WTC11 (cell line): ENCODE measurements around the gene MYRF. TPM values are rescaled to one million over a fixed set of nuclear protein-coding genes. Genes with fewer than 3 reads are reported as not detected.

Experiments
- ATAC-seq: fragments of 200-7000 bp; cut with Tn5 transposase; 2 replicates; pipeline ENCODE4 v1.10.0; 2021; ENCODE audit warnings: mild to moderate bottlenecking, moderate library complexity
- CTCF ChIA-PET: fragments of 300-600 bp; sonication (Branson Sonifier 250); formaldehyde crosslinking; loops from one replicate; lab custom pipeline; 2021; ENCODE audit warnings: antibody characterized with exemption; lab: Charles Lee
- POLR2A ChIA-PET: fragments of 350-600 bp; sonication (Branson Sonifier 250); formaldehyde crosslinking; loops from one replicate; lab custom pipeline; 2021; ENCODE audit warnings: antibody characterized with exemption; lab: Charles Lee
- DNase-seq: peaks from one replicate; pipeline ENCODE4 v3.0.0; 2021; ENCODE audit warnings: low spot score
- H3K27ac Mint-ChIP-seq: 2 replicates; pipeline ENCODE4 v1.8.0; 2021; ENCODE audit warnings: mixed read lengths
- H3K27me3 Mint-ChIP-seq: 2 replicates; pipeline ENCODE4 v1.8.0; 2021; ENCODE audit warnings: low read depth, mild to moderate bottlenecking, moderate library complexity, mixed read lengths
- H3K36me3 Mint-ChIP-seq: 2 replicates; pipeline ENCODE4 v1.8.0; 2021; ENCODE audit warnings: mixed read lengths
- H3K4me1 Mint-ChIP-seq: 2 replicates; pipeline ENCODE4 v1.8.0; 2022; ENCODE audit warnings: mixed read lengths
- H3K4me3 Mint-ChIP-seq: 2 replicates; pipeline ENCODE4 v1.8.0; 2021; ENCODE audit warnings: mild to moderate bottlenecking, moderate library complexity, mixed read lengths
- H3K9me3 Mint-ChIP-seq: 2 replicates; pipeline ENCODE4 v1.8.0; 2021; ENCODE audit warnings: mixed read lengths
- ELF4 ChIP-seq: sonication (generic); formaldehyde crosslinking; IDR thresholded peaks from 2 replicates; pipeline ENCODE4 v1.8.1; 2022; ENCODE audit warnings: low read depth, mild to moderate bottlenecking, moderate library complexity, missing genetic modification reagents
- EMX1 ChIP-seq: fragments of 250-450 bp; sonication (Bioruptor Pico); IDR thresholded peaks from 2 replicates; pipeline ENCODE4 v1.8.0; 2021; ENCODE audit warnings: mild to moderate bottlenecking
- FOXJ3 ChIP-seq: sonication (generic); formaldehyde crosslinking; IDR thresholded peaks from 2 replicates; pipeline ENCODE4 v1.9.0; 2021; ENCODE audit warnings: missing genetic modification reagents, mild to moderate bottlenecking, borderline replicate concordance
- NFE2L1 ChIP-seq: sonication (generic); formaldehyde crosslinking; IDR thresholded peaks from 2 replicates; pipeline ENCODE4 v1.8.1; 2023; ENCODE audit warnings: missing genetic modification reagents
- OVOL2 ChIP-seq: fragments of 250-450 bp; sonication (Bioruptor Pico); IDR thresholded peaks from 2 replicates; pipeline ENCODE4 v1.9.0; 2021; ENCODE audit warnings: mild to moderate bottlenecking, borderline replicate concordance
- RELA ChIP-seq: sonication (generic); formaldehyde crosslinking; IDR thresholded peaks from 2 replicates; pipeline ENCODE4 v1.8.1; 2022; ENCODE audit warnings: missing genetic modification reagents, mild to moderate bottlenecking, borderline replicate concordance
- RORB ChIP-seq: fragments of 250-450 bp; sonication (Bioruptor Pico); IDR thresholded peaks from 2 replicates; pipeline ENCODE4 v1.9.0; 2021; ENCODE audit warnings: mild to moderate bottlenecking
- TEAD1 ChIP-seq: sonication (generic); formaldehyde crosslinking; IDR thresholded peaks from 2 replicates; pipeline ENCODE4 v1.8.0; 2022; ENCODE audit warnings: mild to moderate bottlenecking, missing genetic modification reagents
- TEAD4 ChIP-seq: sonication (generic); formaldehyde crosslinking; IDR thresholded peaks from 2 replicates; pipeline ENCODE4 v1.8.0; 2022; ENCODE audit warnings: mild to moderate bottlenecking, missing genetic modification reagents
- ZNF396 ChIP-seq: fragments of 250-450 bp; sonication (Bioruptor Pico); IDR thresholded peaks from 2 replicates; pipeline ENCODE4 v1.8.0; 2021; ENCODE audit warnings: mild to moderate bottlenecking, moderate library complexity, borderline replicate concordance
- ZNF416 ChIP-seq: fragments of 250-450 bp; sonication (Bioruptor Pico); IDR thresholded peaks from 2 replicates; pipeline ENCODE4 v1.9.0; 2021; ENCODE audit warnings: mild to moderate bottlenecking, inconsistent platforms
- total RNA-seq: library from RNA; stranded (reverse); gene quantifications from 3 replicates; pipeline ENCODE4 v1.2.3, GENCODE V29; 2021
- TF ChIP-seq, protein P1 (sequence below): fragments of 250-450 bp; sonication (Bioruptor Pico); IDR thresholded peaks from 2 replicates; pipeline ENCODE4 v1.9.0; 2021; ENCODE audit warnings: mild to moderate bottlenecking
- TF ChIP-seq, protein P2 (sequence below): sonication (generic); formaldehyde crosslinking; IDR thresholded peaks from 2 replicates; pipeline ENCODE4 v1.8.1; 2023; ENCODE audit warnings: mild to moderate bottlenecking, missing genetic modification reagents, moderate library complexity
- TF ChIP-seq, protein P3 (sequence below): sonication (generic); formaldehyde crosslinking; conservative IDR thresholded peaks from 2 replicates; pipeline ENCODE4 v1.8.1; 2023; ENCODE audit warnings: mild to moderate bottlenecking, low read depth, missing genetic modification reagents, moderate library complexity
- TF ChIP-seq, protein P4 (sequence below): sonication (generic); formaldehyde crosslinking; IDR thresholded peaks from 2 replicates; pipeline ENCODE4 v1.8.1; 2022; ENCODE audit warnings: mild to moderate bottlenecking, moderate library complexity, missing genetic modification reagents
- TF ChIP-seq, protein P5 (sequence below): sonication (generic); formaldehyde crosslinking; IDR thresholded peaks from 2 replicates; pipeline ENCODE4 v1.8.1; 2022; ENCODE audit warnings: low read depth, missing genetic modification reagents, borderline replicate concordance
- TF ChIP-seq, protein P6 (sequence below): fragments of 250-450 bp; sonication (Bioruptor Pico); IDR thresholded peaks from 2 replicates; pipeline ENCODE4 v1.9.0; 2021; ENCODE audit warnings: mild to moderate bottlenecking
- TF ChIP-seq, protein P7 (sequence below): sonication (generic); formaldehyde crosslinking; IDR thresholded peaks from 2 replicates; pipeline ENCODE4 v1.8.1; 2022; ENCODE audit warnings: low read depth, mild to moderate bottlenecking, moderate library complexity, missing genetic modification reagents, borderline replicate concordance

The MYRF gene
- total RNA-seq, 1 experiment from 2014 or later, result 5.9 TPM

DNA sequence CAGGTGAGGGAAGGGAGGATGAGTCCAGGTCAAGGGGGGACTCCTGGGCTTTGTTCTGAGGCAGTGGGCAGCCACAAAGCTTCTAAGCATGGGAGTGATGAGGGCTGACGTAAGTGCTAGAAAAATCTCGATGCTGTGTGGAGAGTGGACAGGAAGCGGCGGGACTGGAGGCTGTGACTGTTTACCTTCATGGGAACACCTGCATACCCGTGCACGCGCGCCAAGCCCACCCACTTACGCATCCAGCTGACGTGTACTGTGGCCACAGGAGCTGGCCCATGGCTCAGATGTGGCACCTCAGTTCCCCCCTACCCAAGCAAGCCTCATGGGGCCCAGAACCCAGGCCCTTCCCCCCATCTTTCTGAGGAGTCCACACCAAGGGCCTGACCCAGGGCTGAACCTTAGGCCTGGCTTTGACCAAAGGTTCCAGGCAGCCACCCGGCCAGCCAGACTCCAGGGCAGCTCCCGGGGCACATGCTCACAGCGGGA, 14.0 kb downstream of the MYRF start (continued):
- TF ChIP-seq, protein P1, sequence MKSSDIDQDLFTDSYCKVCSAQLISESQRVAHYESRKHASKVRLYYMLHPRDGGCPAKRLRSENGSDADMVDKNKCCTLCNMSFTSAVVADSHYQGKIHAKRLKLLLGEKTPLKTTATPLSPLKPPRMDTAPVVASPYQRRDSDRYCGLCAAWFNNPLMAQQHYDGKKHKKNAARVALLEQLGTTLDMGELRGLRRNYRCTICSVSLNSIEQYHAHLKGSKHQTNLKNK (CRISPR knock-in tag), result no peak
- TF ChIP-seq RELA (CRISPR knock-in tag) (no peak), EMX1 (CRISPR knock-in tag) (no peak), RORB (CRISPR knock-in tag) (no peak), ZNF416 (CRISPR knock-in tag) (no peak), OVOL2 (CRISPR knock-in tag) (no peak)
- TF ChIP-seq, protein P2, sequence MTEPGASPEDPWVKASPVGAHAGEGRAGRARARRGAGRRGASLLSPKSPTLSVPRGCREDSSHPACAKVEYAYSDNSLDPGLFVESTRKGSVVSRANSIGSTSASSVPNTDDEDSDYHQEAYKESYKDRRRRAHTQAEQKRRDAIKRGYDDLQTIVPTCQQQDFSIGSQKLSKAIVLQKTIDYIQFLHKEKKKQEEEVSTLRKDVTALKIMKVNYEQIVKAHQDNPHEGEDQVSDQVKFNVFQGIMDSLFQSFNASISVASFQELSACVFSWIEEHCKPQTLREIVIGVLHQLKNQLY, result no peak
- TF ChIP-seq, protein P3, sequence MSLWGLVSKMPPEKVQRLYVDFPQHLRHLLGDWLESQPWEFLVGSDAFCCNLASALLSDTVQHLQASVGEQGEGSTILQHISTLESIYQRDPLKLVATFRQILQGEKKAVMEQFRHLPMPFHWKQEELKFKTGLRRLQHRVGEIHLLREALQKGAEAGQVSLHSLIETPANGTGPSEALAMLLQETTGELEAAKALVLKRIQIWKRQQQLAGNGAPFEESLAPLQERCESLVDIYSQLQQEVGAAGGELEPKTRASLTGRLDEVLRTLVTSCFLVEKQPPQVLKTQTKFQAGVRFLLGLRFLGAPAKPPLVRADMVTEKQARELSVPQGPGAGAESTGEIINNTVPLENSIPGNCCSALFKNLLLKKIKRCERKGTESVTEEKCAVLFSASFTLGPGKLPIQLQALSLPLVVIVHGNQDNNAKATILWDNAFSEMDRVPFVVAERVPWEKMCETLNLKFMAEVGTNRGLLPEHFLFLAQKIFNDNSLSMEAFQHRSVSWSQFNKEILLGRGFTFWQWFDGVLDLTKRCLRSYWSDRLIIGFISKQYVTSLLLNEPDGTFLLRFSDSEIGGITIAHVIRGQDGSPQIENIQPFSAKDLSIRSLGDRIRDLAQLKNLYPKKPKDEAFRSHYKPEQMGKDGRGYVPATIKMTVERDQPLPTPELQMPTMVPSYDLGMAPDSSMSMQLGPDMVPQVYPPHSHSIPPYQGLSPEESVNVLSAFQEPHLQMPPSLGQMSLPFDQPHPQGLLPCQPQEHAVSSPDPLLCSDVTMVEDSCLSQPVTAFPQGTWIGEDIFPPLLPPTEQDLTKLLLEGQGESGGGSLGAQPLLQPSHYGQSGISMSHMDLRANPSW, result no peak

DNA sequence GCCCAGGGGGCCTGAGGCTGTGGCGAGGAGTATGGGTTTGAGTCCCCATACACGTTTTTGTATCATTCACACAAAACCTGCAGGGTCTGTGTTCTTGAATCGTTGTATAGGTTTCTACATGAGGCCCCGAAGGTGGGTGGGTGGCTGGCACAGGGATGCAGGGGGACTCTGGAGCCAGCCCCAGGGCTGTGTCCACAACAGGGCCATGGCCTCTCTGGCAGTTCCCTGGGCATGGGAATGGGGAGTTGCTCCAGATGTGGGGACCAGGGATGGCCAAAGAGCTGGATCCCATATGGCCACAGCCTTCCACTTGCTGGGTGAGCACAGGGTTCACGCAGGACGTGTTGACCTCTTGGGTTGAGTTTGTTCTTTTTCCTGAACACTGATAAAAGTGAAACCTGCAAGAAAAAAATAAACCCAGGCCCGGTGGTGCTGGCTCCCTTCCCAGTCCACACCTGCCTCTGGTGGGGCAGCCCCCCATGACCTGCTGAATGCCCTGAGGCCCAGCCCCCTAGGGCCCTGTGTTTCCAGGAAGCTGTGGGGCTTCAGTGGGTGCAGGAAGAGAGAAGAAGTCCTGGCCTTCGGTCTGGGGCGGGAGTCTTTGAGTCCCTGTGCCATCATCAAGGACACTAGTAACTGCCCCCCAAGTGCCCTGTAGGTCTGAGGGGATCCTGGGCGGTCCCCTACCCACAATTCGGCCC, 16.1 kb downstream of the MYRF start:
- ChIA-PET CTCF (interaction anchor here (5.3 to 6.3 kb wide), 2 partner anchors 18 to 21 kb away, joined by 37 to 42 read pairs; no protein-coding TSS in a partner anchor), POLR2A (interaction anchor here (0.7 kb wide), 1 partner anchor 29 kb away, joined by 3 read pairs; no protein-coding TSS in a partner anchor)
- no peak overlapping the region for H3K27ac Mint-ChIP-seq
- DNase-seq, result no peak
- no peak for TF ChIP-seq ZNF396
- TF ChIP-seq EMX1 (CRISPR knock-in tag), result no peak
- TF ChIP-seq, protein P4, sequence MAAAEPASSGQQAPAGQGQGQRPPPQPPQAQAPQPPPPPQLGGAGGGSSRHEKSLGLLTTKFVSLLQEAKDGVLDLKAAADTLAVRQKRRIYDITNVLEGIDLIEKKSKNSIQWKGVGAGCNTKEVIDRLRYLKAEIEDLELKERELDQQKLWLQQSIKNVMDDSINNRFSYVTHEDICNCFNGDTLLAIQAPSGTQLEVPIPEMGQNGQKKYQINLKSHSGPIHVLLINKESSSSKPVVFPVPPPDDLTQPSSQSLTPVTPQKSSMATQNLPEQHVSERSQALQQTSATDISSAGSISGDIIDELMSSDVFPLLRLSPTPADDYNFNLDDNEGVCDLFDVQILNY (CRISPR knock-in tag), result no peak
- TF ChIP-seq TEAD4 (CRISPR knock-in tag), result no peak
- no peak for TF ChIP-seq TEAD1 (CRISPR knock-in tag)
- TF ChIP-seq FOXJ3 (CRISPR knock-in tag), result no peak
- TF ChIP-seq, protein P5, sequence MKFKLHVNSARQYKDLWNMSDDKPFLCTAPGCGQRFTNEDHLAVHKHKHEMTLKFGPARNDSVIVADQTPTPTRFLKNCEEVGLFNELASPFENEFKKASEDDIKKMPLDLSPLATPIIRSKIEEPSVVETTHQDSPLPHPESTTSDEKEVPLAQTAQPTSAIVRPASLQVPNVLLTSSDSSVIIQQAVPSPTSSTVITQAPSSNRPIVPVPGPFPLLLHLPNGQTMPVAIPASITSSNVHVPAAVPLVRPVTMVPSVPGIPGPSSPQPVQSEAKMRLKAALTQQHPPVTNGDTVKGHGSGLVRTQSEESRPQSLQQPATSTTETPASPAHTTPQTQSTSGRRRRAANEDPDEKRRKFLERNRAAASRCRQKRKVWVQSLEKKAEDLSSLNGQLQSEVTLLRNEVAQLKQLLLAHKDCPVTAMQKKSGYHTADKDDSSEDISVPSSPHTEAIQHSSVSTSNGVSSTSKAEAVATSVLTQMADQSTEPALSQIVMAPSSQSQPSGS (CRISPR knock-in tag), result no peak
- TF ChIP-seq, protein P6, sequence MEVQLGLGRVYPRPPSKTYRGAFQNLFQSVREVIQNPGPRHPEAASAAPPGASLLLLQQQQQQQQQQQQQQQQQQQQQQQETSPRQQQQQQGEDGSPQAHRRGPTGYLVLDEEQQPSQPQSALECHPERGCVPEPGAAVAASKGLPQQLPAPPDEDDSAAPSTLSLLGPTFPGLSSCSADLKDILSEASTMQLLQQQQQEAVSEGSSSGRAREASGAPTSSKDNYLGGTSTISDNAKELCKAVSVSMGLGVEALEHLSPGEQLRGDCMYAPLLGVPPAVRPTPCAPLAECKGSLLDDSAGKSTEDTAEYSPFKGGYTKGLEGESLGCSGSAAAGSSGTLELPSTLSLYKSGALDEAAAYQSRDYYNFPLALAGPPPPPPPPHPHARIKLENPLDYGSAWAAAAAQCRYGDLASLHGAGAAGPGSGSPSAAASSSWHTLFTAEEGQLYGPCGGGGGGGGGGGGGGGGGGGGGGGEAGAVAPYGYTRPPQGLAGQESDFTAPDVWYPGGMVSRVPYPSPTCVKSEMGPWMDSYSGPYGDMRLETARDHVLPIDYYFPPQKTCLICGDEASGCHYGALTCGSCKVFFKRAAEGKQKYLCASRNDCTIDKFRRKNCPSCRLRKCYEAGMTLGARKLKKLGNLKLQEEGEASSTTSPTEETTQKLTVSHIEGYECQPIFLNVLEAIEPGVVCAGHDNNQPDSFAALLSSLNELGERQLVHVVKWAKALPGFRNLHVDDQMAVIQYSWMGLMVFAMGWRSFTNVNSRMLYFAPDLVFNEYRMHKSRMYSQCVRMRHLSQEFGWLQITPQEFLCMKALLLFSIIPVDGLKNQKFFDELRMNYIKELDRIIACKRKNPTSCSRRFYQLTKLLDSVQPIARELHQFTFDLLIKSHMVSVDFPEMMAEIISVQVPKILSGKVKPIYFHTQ (CRISPR knock-in tag), result no peak
- TF ChIP-seq, protein P7, sequence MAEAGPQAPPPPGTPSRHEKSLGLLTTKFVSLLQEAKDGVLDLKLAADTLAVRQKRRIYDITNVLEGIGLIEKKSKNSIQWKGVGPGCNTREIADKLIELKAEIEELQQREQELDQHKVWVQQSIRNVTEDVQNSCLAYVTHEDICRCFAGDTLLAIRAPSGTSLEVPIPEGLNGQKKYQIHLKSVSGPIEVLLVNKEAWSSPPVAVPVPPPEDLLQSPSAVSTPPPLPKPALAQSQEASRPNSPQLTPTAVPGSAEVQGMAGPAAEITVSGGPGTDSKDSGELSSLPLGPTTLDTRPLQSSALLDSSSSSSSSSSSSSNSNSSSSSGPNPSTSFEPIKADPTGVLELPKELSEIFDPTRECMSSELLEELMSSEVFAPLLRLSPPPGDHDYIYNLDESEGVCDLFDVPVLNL (CRISPR knock-in tag), result no peak
- no peak for TF ChIP-seq ELF4 (CRISPR knock-in tag)
- no peak for TF ChIP-seq NFE2L1 (CRISPR knock-in tag)
- H3K4me1 Mint-ChIP-seq, result peaks cover 12% of the 10 kb centered on the region
- H3K27me3 Mint-ChIP-seq, result no peaks in the 10 kb centered on the region
- no peaks in the 10 kb centered on the region for H3K9me3 Mint-ChIP-seq
- ATAC-seq, result no peak
- H3K36me3 Mint-ChIP-seq, result no peaks in the 10 kb centered on the region
- no peak overlapping the region for H3K4me3 Mint-ChIP-seq
